GM19351 (cell line): ENCODE measurements around the gene CHD9.

Source experiments
- ATAC-seq: cut with Tn5 transposase; IDR thresholded peaks from one replicate; pipeline ENCODE4 v1.9.1; 2021; ENCODE audit warnings: mild to moderate bottlenecking, moderate library complexity; ENCODE audit not compliant: unreplicated experiment

The CHD9 gene

GRCh38 chr16:53093162-53093744, 38.5 kb downstream of the CHD9 start:
- no peak for ATAC-seq

GRCh38 chr16:53094013-53094630, 39.3 kb downstream of the CHD9 start:
- peak; percentile 49 for ATAC-seq

GRCh38 chr16:53097190-53097589, 42.4 kb downstream of the CHD9 start:
- ATAC-seq: no peak

GRCh38 chr16:53098526-53099317, 43.9 kb downstream of the CHD9 start:
- ATAC-seq: peak; percentile 53

- ATAC-seq: peak; percentile 56
Measured at GRCh38 chr16:53099318-53100130, 44.7 kb downstream of the CHD9 start.

GRCh38 chr16:53100131-53100748, 45.4 kb downstream of the CHD9 start:
- ATAC-seq: no peak

GRCh38 chr16:53100889-53101288, 46.1 kb downstream of the CHD9 start:
- no peak for ATAC-seq

- no peak for ATAC-seq
Measured at GRCh38 chr16:53103811-53104210, 49.0 kb downstream of the CHD9 start.

- no peak for ATAC-seq
Measured at GRCh38 chr16:53105565-53105964, 50.8 kb downstream of the CHD9 start.

GRCh38 chr16:53111078-53111791, 56.4 kb downstream of the CHD9 start:
- ATAC-seq: peak; percentile 47

- ATAC-seq: no peak
Measured at GRCh38 chr16:53112015-53112414, 57.2 kb downstream of the CHD9 start.

GRCh38 chr16:53115047-53115446, 60.3 kb downstream of the CHD9 start:
- ATAC-seq: no peak

- no peak for ATAC-seq
Measured at GRCh38 chr16:53115773-53116172, 61.0 kb downstream of the CHD9 start.

GRCh38 chr16:53121043-53121620, 66.3 kb downstream of the CHD9 start:
- ATAC-seq: no peak

- ATAC-seq: no peak
Measured at GRCh38 chr16:53121661-53122060, 66.9 kb downstream of the CHD9 start.

- ATAC-seq: no peak
Measured at GRCh38 chr16:53123747-53124146, 69.0 kb downstream of the CHD9 start.

GRCh38 chr16:53126390-53126789, 71.6 kb downstream of the CHD9 start:
- ATAC-seq: no peak

GRCh38 chr16:53129281-53130158, 74.7 kb downstream of the CHD9 start:
- no peak for ATAC-seq
